Stimulated activated memory B cell treated with anti-CD40 and anti-IgM and Interleukin-4, amounts not matched to agents 10 μg/mL and 1 μg/mL and 100 μg/mL, for 72 hours (primary cell): Measurements from ENCODE around the gene SRI.
"Not testable (repeated sequence)": the region's sequence is repeated elsewhere in the genome, so short reads cannot be mapped to it uniquely, and the experiment has no call there.

Experiments
- ATAC-seq: fragments of 150-1000 bp; cut with Tn5 transposase; 2 replicates; pipeline ENCODE4 v1.10.0; 2021
- H3K27ac Mint-ChIP-seq: one replicate; pipeline ENCODE4 v1.8.0; 2022; ENCODE audit warnings: mild to moderate bottlenecking, mixed read lengths
- H3K27me3 Mint-ChIP-seq: one replicate; pipeline ENCODE4 v1.8.0; 2022; ENCODE audit warnings: mixed read lengths
- H3K36me3 Mint-ChIP-seq: one replicate; pipeline ENCODE4 v1.8.0; 2022; ENCODE audit warnings: mixed read lengths
- H3K4me1 Mint-ChIP-seq: one replicate; pipeline ENCODE4 v1.8.0; 2022; ENCODE audit warnings: mixed read lengths
- H3K4me3 Mint-ChIP-seq: one replicate; pipeline ENCODE4 v1.8.0; 2022; ENCODE audit warnings: mild to moderate bottlenecking, moderate library complexity, mixed read lengths
- H3K9me3 Mint-ChIP-seq: one replicate; pipeline ENCODE4 v1.8.0; 2022; ENCODE audit warnings: mixed read lengths

SRI gene, protein sequence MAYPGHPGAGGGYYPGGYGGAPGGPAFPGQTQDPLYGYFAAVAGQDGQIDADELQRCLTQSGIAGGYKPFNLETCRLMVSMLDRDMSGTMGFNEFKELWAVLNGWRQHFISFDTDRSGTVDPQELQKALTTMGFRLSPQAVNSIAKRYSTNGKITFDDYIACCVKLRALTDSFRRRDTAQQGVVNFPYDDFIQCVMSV

DNA sequence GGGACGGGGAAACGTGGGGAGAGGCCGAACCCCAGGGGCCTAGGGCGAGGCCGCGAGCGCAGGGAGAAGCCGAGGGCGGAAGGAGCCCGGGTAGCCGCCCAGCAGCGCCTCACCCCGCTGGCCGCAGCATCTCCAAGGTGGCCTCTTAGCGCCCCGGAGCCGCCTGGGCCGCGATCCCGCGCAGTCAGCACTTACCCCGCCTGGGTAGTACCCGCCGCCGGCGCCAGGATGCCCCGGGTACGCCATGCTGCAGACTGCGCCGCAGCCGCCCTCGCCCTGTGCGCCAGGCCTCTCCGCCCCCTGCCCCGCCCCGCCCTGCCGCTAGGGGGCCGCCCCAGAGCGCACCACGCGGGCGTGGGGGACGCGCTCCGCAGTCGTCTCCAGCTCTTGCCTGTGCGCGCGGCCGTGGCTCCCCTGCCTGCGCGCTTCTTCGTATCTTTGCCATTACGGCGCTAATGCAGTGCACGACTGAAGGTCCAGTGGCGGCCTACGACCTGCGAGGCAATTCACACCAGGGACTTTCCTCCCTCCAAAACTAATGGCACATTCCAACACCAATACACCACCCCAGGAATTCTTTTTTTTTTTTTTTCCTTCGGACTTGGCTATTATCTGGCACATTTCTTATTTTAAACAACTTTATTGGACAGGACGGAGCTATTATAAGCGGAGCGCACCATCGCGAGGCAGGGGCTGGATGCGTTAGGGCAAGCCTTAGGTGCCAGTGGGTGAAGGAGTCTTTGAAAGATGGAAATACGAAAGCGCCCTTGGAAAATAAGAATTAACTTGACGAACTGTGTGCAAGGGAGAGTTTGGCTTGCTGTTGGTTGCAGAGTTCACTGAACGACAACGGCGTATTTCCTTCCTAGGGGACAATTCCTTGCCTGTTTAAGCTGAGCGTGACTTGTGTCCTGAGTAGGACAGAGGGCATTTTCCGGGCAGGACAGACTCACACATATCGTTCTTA is at the start of gene SRI:
SRI (minus strand) TSS at position 258 of the 967 bp plus-strand sequence; CDS start at position 246, 12 bp downstream.
- H3K4me3 Mint-ChIP-seq = peak within 1 kb of the TSS; percentile 98
- ATAC-seq = peak; percentile 96
- H3K4me1 Mint-ChIP-seq = peaks cover 23% of the 10 kb centered on the region
- no peaks in the 10 kb centered on the region for H3K9me3 Mint-ChIP-seq
- H3K27me3 Mint-ChIP-seq = no peaks in the 10 kb centered on the region
- no peaks in the 10 kb centered on the region for H3K36me3 Mint-ChIP-seq
- H3K27ac Mint-ChIP-seq = peak within 1 kb of the TSS; percentile 99

GRCh38 chr7:88269586-88269985 is 49.7 kb upstream of the SRI start:
- Mint-ChIP-seq H3K36me3 (no peaks in the 10 kb centered on the region), H3K27ac (no peak overlapping the region), H3K9me3 (peaks cover 4% of the 10 kb centered on the region), H3K4me1 (no peaks in the 10 kb centered on the region), H3K4me3 (no peak overlapping the region), H3K27me3 (peaks cover 11% of the 10 kb centered on the region)
- no peak for ATAC-seq

GRCh38 chr7:88268858-88269257 is 49.0 kb upstream of the SRI start:
- no peak for ATAC-seq
- Mint-ChIP-seq H3K27ac (no peak overlapping the region), H3K4me3 (no peak overlapping the region), H3K9me3 (peaks cover 4% of the 10 kb centered on the region), H3K27me3 (peaks cover 11% of the 10 kb centered on the region), H3K36me3 (no peaks in the 10 kb centered on the region), H3K4me1 (no peaks in the 10 kb centered on the region)

DNA sequence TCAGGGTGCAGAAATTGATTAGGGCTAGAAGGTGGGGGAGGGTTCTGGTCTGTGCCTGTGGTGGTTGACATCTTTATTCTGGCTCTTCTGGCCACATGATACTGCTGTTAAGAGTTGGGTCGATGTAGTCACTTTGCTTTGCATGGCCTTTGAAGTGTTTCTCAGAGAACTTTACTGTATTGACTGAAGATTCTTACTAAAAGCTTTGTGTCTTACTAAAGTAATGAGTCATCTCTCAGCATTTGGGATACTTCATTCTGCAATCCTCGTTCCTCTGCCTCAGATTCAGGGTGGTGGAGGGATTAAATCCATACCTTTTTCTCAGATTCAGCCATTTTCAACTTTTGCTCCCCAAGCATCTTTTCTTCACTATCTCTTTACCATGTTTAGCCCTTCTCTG is 48.2 kb upstream of the SRI start:
- Mint-ChIP-seq H3K27ac (no peak overlapping the region), H3K4me3 (no peak overlapping the region), H3K36me3 (no peaks in the 10 kb centered on the region), H3K9me3 (peaks cover 4% of the 10 kb centered on the region), H3K4me1 (no peaks in the 10 kb centered on the region), H3K27me3 (peaks cover 11% of the 10 kb centered on the region)
- no peak for ATAC-seq

GRCh38 chr7:88267421-88267820 is 47.6 kb upstream of the SRI start:
- Mint-ChIP-seq H3K27ac (no peak overlapping the region), H3K4me1 (no peaks in the 10 kb centered on the region), H3K4me3 (no peak overlapping the region), H3K36me3 (no peaks in the 10 kb centered on the region), H3K9me3 (peaks cover 4% of the 10 kb centered on the region), H3K27me3 (peaks cover 11% of the 10 kb centered on the region)
- ATAC-seq = no peak

DNA sequence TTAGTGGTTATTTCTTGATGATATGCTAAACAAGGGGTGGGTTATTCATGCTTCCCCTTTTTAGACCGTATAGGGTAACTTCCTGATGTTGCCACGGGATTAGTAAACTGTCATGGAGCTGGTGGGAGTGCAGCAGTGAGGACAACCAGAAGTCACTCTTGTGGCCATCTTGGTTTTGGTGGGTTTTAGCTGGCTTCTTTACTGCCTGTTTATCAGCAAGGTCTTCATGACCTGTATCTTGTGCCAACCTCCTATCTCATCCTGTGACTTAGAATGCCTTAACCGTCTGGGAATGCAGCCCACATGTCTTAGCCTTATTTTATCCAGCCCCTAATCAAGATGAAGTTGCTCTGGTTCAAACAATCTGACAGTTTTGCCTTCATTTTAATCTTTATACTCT is 45.1 kb upstream of the SRI start:
- H3K9me3 Mint-ChIP-seq, H3K36me3 Mint-ChIP-seq, H3K27ac Mint-ChIP-seq, H3K4me3 Mint-ChIP-seq, ATAC-seq, H3K4me1 Mint-ChIP-seq: not testable (repeated sequence)
- H3K27me3 Mint-ChIP-seq = peaks cover 11% of the 10 kb centered on the region

GRCh38 chr7:88262562-88262961 is 42.7 kb upstream of the SRI start:
- Mint-ChIP-seq H3K4me3 (no peak overlapping the region), H3K9me3 (peaks cover 3% of the 10 kb centered on the region), H3K27ac (no peak overlapping the region), H3K27me3 (peaks cover 13% of the 10 kb centered on the region), H3K4me1 (no peaks in the 10 kb centered on the region), H3K36me3 (no peaks in the 10 kb centered on the region)
- ATAC-seq = no peak

- Mint-ChIP-seq H3K4me3 (no peak overlapping the region), H3K9me3 (no peaks in the 10 kb centered on the region), H3K27ac (no peak overlapping the region), H3K4me1 (no peaks in the 10 kb centered on the region), H3K27me3 (peaks cover 15% of the 10 kb centered on the region), H3K36me3 (no peaks in the 10 kb centered on the region)
- ATAC-seq = no peak
Measured at GRCh38 chr7:88260719-88261118, 40.9 kb upstream of the SRI start.

DNA sequence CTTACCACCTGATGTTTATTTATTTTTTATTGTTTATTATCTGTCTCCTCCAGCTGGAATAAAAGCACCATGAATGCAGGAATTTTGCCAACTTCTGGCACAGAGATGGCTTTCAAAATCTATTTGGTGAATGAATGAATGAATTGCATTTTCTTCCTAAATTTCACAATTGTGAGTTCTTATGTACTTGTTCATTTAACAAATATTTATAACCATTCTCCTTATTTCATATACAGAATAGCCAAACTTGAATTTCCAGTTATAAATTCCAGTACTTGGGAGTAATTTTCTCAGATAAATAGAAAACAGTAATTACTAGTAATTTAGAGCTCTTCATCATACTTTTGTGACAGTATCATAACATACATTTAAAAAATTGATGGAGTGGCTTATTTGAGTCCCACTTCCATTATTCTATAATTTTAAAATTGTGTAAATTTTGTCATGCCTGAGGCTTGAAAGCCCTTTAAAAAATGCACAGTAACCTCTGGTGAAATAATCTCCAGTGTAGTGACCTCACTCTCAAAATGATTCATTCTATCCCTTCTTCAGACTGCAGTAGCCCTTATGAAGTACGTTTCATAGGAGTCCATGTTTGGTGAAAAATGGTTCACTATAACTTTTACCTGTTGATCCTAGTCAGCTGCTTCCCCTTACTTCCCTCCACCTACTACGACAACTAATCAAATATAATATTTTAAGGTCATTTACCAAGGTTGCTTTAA is 40.0 kb upstream of the SRI start:
- H3K27me3 Mint-ChIP-seq = peaks cover 15% of the 10 kb centered on the region
- peaks cover under 1% of the 10 kb centered on the region for H3K9me3 Mint-ChIP-seq
- no peak overlapping the region for H3K4me3 Mint-ChIP-seq
- H3K36me3 Mint-ChIP-seq = no peaks in the 10 kb centered on the region
- ATAC-seq = no peak
- H3K27ac Mint-ChIP-seq = no peak overlapping the region
- no peaks in the 10 kb centered on the region for H3K4me1 Mint-ChIP-seq

GRCh38 chr7:88258296-88258695 is 38.5 kb upstream of the SRI start:
- not testable (repeated sequence) for H3K4me3 Mint-ChIP-seq, ATAC-seq, H3K4me1 Mint-ChIP-seq, H3K27ac Mint-ChIP-seq, H3K36me3 Mint-ChIP-seq
- Mint-ChIP-seq H3K27me3 (peaks cover 15% of the 10 kb centered on the region), H3K9me3 (peaks cover 15% of the 10 kb centered on the region)

DNA sequence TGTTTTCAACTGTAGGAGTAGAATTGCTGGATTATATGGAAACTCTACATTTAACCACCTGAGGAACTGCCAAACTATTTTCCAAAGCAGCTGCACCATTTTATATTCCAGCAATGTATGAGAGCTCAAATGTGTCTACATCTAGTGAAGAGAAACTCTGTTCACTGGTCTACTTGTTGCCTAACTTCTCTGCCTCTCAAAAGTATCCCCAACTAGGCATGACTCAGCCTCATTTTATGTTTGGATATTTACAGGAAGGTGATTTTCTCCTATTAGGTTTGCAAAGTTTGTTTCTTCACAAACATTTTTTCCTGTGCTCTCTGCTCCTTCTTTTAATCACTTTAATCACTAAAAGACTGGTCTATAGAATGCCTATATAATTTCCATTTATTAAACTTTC is 37.1 kb upstream of the SRI start:
- H3K27ac Mint-ChIP-seq = no peak overlapping the region
- peaks cover 9% of the 10 kb centered on the region for H3K36me3 Mint-ChIP-seq
- no peak for ATAC-seq
- no peak overlapping the region for H3K4me3 Mint-ChIP-seq
- no peaks in the 10 kb centered on the region for H3K4me1 Mint-ChIP-seq
- H3K9me3 Mint-ChIP-seq = peaks cover 15% of the 10 kb centered on the region
- H3K27me3 Mint-ChIP-seq = peaks cover 15% of the 10 kb centered on the region

DNA sequence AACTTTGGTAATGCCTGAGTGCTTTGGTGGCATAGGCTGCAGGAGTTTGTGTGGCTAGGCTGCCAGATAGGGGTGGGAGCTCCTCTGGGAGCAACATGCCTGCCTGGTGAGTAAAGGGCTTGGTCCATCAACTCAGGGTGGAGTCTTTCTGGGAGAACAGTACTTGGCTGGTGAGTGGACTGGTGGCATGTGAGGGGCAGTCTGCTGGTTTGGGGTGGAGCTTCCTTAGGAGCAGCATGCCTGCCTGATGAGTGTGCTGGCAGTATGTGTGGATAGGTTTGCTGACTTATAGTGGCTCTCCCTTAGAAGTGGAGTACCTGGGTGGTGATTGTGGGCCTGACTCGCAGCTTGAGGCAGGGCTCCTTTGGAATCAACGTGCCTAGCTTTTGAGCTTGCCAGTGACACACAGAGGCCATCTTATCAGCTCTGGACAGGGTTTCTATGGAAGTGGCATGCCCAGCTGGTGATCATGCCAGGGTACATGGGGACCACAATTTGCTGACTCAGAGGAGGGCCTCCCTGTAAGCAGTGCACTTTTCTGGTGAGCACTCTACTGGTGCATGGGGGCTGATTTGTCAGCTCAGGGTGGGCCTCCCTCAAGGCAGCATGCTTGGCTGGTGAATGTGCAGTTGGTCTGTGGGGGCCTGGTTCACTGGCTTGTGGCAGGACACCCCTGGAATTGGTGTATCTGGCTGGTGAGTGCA is 35.0 kb upstream of the SRI start:
- Mint-ChIP-seq H3K4me3 (no peak overlapping the region), H3K36me3 (peaks cover 9% of the 10 kb centered on the region), H3K4me1 (no peaks in the 10 kb centered on the region), H3K27me3 (peaks cover 15% of the 10 kb centered on the region), H3K9me3 (peaks cover 15% of the 10 kb centered on the region), H3K27ac (no peak overlapping the region)
- no peak for ATAC-seq

- H3K27me3 Mint-ChIP-seq = peaks cover 18% of the 10 kb centered on the region
- H3K27ac Mint-ChIP-seq = no peak overlapping the region
- peaks cover 9% of the 10 kb centered on the region for H3K36me3 Mint-ChIP-seq
- no peak for ATAC-seq
- H3K4me3 Mint-ChIP-seq = no peak overlapping the region
- H3K9me3 Mint-ChIP-seq = peaks cover 15% of the 10 kb centered on the region
- H3K4me1 Mint-ChIP-seq = no peaks in the 10 kb centered on the region
Measured at GRCh38 chr7:88253640-88254039, 33.8 kb upstream of the SRI start.

GRCh38 chr7:88244258-88244657 is 24.4 kb upstream of the SRI start:
- ATAC-seq = no peak
- Mint-ChIP-seq H3K36me3 (no peaks in the 10 kb centered on the region), H3K27me3 (peaks cover 23% of the 10 kb centered on the region), H3K9me3 (no peaks in the 10 kb centered on the region), H3K27ac (no peak overlapping the region), H3K4me3 (no peak overlapping the region), H3K4me1 (no peaks in the 10 kb centered on the region)

- Mint-ChIP-seq H3K4me1 (no peaks in the 10 kb centered on the region), H3K27ac (no peak overlapping the region), H3K27me3 (peaks cover 18% of the 10 kb centered on the region), H3K36me3 (no peaks in the 10 kb centered on the region), H3K9me3 (no peaks in the 10 kb centered on the region), H3K4me3 (no peak overlapping the region)
- ATAC-seq = peak; percentile 55
Measured at GRCh38 chr7:88243345-88243909, 23.6 kb upstream of the SRI start.
